Measurements from ENCODE around the gene RALGPS1.
A peak's percentile ranks its signal among the peaks of the same experiment; 100 is the strongest.

RALGPS1 gene

GRCh38 chr9:127181315-127181580 is 266.7 kb downstream of the RALGPS1 start:
- DNase-seq (ENCODE audit: low read depth) = no peak
- H3K4me3 ChIP-seq (ENCODE audit: low read length) = no peak overlapping the region
- TF ChIP-seq, protein P1, sequence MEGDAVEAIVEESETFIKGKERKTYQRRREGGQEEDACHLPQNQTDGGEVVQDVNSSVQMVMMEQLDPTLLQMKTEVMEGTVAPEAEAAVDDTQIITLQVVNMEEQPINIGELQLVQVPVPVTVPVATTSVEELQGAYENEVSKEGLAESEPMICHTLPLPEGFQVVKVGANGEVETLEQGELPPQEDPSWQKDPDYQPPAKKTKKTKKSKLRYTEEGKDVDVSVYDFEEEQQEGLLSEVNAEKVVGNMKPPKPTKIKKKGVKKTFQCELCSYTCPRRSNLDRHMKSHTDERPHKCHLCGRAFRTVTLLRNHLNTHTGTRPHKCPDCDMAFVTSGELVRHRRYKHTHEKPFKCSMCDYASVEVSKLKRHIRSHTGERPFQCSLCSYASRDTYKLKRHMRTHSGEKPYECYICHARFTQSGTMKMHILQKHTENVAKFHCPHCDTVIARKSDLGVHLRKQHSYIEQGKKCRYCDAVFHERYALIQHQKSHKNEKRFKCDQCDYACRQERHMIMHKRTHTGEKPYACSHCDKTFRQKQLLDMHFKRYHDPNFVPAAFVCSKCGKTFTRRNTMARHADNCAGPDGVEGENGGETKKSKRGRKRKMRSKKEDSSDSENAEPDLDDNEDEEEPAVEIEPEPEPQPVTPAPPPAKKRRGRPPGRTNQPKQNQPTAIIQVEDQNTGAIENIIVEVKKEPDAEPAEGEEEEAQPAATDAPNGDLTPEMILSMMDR (conservative IDR thresholded peaks at IDR 0.05; ENCODE audit: low read depth, low read length) = no peak

GRCh38 chr9:127181595-127182190 is 267.1 kb downstream of the RALGPS1 start:
- no peak overlapping the region for H3K4me3 ChIP-seq (ENCODE audit: low read length)
- no peak for DNase-seq (ENCODE audit: low read depth)
- TF ChIP-seq, protein P1 (conservative IDR thresholded peaks at IDR 0.05; ENCODE audit: low read depth, low read length) = no peak

GRCh38 chr9:127182901-127183746 is 268.5 kb downstream of the RALGPS1 start:
- no peak for DNase-seq (ENCODE audit: low read depth)
- TF ChIP-seq, protein P1 (conservative IDR thresholded peaks at IDR 0.05; ENCODE audit: low read depth, low read length) = no peak
- H3K4me3 ChIP-seq (ENCODE audit: low read length) = no peak overlapping the region

DNA sequence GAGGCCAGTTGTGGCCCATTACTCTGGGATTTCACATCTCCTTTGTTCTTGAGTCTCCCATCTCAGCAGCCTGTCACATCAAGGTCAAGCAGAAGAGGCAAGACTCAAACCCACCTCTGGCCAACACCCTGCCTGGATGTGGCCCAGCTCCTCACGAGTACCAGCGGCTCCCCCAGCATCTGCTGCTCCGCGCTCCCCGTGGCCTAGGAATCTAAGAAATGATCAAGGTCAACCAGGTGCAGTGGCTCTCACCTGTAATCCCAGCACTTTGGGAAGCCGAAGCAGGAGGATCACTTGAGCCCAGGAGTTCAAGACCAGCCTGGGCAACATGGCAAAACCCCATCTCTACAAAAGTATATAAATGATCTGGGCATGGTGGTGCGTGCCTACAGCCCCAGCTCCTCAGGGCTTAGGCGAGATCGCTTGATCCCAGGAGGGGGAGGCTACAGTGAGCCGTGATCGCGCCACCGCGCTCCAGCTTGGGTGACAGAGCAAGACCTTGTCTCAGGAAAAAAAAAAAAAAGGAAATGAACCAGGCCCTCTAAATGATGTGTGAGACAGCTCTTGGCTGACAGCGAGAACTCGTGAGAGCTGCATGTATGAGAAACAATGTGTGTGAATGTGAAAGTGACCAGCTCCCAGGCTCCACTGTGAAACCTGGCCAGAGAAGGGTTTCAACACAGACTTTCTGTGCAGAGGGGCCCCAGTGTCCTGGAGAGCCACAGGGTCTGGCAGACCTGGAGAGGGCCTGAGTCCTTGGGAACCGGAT is 269.4 kb downstream of the RALGPS1 start:
- TF ChIP-seq, protein P1 (conservative IDR thresholded peaks at IDR 0.05; ENCODE audit: low read depth, low read length) = no peak

GRCh38 chr9:127184641-127185040 is 270.1 kb downstream of the RALGPS1 start:
- no peak overlapping the region for H3K4me3 ChIP-seq (ENCODE audit: low read length)
- TF ChIP-seq, protein P1 (conservative IDR thresholded peaks at IDR 0.05; ENCODE audit: low read depth, low read length) = no peak
- DNase-seq (ENCODE audit: low read depth) = no peak

More for the DNA sequence above, 269.4 kb downstream of the RALGPS1 start:
- DNase-seq (ENCODE audit: low read depth) = peak; percentile 51
- no peak overlapping the region for H3K4me3 ChIP-seq (ENCODE audit: low read length)

- TF ChIP-seq, protein P1 (conservative IDR thresholded peaks at IDR 0.05; ENCODE audit: low read depth, low read length) = no peak
- DNase-seq (ENCODE audit: low read depth) = no peak
- H3K4me3 ChIP-seq (ENCODE audit: low read length) = no peak overlapping the region
Measured at GRCh38 chr9:127185181-127185580, 270.6 kb downstream of the RALGPS1 start.

Measured in retinal pigment epithelial cell (primary cell).